Karpas-422 (cell line): ENCODE measurements around the gene SLC22A17. TPM values are rescaled to one million over a fixed set of nuclear protein-coding genes. Genes with fewer than 3 reads are reported as not detected.
"Not testable (repeated sequence)": the region's sequence is repeated elsewhere in the genome, so short reads cannot be mapped to it uniquely, and the experiment has no call there.

Experiments
- DNase-seq: peaks from one replicate; pipeline ENCODE4 v3.0.0-alpha.2; 2015
- H2AFZ ChIP-seq: fragments of 200-600 bp; sonication (generic); 2 replicates; pipeline ENCODE4 v1.6.1; 2014; ENCODE audit warnings: antibody characterized with exemption, low read length, mixed read lengths
- H3K27ac ChIP-seq: fragments of 200-600 bp; sonication (generic); 2 replicates; pipeline ENCODE4 v1.5.1; 2014; ENCODE audit warnings: mild to moderate bottlenecking, low read length, moderate library complexity
- H3K27me3 ChIP-seq: fragments of 200-600 bp; sonication (generic); 2 replicates; pipeline ENCODE4 v1.6.1; 2014; ENCODE audit warnings: low read length, mixed read lengths
- H3K36me3 ChIP-seq: fragments of 200-600 bp; sonication (generic); 2 replicates; pipeline ENCODE4 v1.6.1; 2014; ENCODE audit warnings: low read length, mixed read lengths; ENCODE audit not compliant: insufficient read depth
- H3K4me1 ChIP-seq: fragments of 200-600 bp; sonication (generic); 2 replicates; pipeline ENCODE4 v1.6.1; 2014; ENCODE audit warnings: mild to moderate bottlenecking, low read length, mixed read lengths
- H3K4me2 ChIP-seq: fragments of 200-600 bp; sonication (generic); 2 replicates; pipeline ENCODE4 v1.6.1; 2014; ENCODE audit warnings: low read length, low read depth, mild to moderate bottlenecking; ENCODE audit not compliant: poor library complexity, severe bottlenecking
- H3K4me3 ChIP-seq: fragments of 200-600 bp; sonication (generic); 2 replicates; pipeline ENCODE4 v1.5.1; 2014; ENCODE audit warnings: mild to moderate bottlenecking, antibody characterized with exemption, low read length, mixed read lengths
- H3K79me2 ChIP-seq: fragments of 200-600 bp; sonication (generic); 2 replicates; pipeline ENCODE4 v1.6.1; 2014; ENCODE audit warnings: mild to moderate bottlenecking, low read length, mixed read lengths
- H3K9ac ChIP-seq: fragments of 200-600 bp; sonication (generic); 2 replicates; pipeline ENCODE4 v1.6.0; 2014; ENCODE audit warnings: low read length
- H3K9me2 ChIP-seq: fragments of 200-600 bp; sonication (generic), shearing (Covaris generic); replicated peaks from 2 replicates; pipeline ENCODE4 v1.6.0; 2014; ENCODE audit warnings: mild to moderate bottlenecking, low read length, moderate library complexity; ENCODE audit not compliant: insufficient read depth
- H3K9me3 ChIP-seq: fragments of 300-700, 200-600 bp; sonication (generic); 2 replicates; pipeline ENCODE4 v1.6.1; 2014; ENCODE audit warnings: low read length, mixed read lengths
- H4K20me1 ChIP-seq: fragments of 200-600 bp; sonication (generic); 2 replicates; pipeline ENCODE4 v1.6.1; 2014; ENCODE audit warnings: mild to moderate bottlenecking, antibody characterized with exemption, low read length, low read depth; ENCODE audit not compliant: insufficient read depth
- total RNA-seq: library from RNA; depleted of rRNA; stranded (reverse); fragments of >200 nt; shearing (Covaris generic); gene quantifications from 2 replicates; pipeline ENCODE4 v1.2.3, GENCODE V29; 2014; ENCODE audit warnings: low replicate concordance

Gene SLC22A17
- total RNA-seq, 1 experiment from 2014 or later: not detected

- Histone ChIP-seq H3K79me2 (no peaks in the 10 kb centered on the region), H3K9me3 (no peaks in the 10 kb centered on the region), H3K27ac (no peak overlapping the region), H3K9ac (no peak overlapping the region), H3K36me3 (no peaks in the 10 kb centered on the region), H3K27me3 (no peaks in the 10 kb centered on the region), H3K4me1 (peaks cover 4% of the 10 kb centered on the region; the same call in 1 of the 2 replicates), H3K9me2 (no peaks in the 10 kb centered on the region), H3K4me2 (no peak overlapping the region), H2AFZ (no peak overlapping the region), H4K20me1 (no peaks in the 10 kb centered on the region), H3K4me3 (no peak overlapping the region)
- DNase-seq: no peak
These were observed 39.9 kb upstream of the SLC22A17 start for GRCh38 chr14:23392613-23393012.

GRCh38 chr14:23389871-23390270, 37.2 kb upstream of the SLC22A17 start:
- not testable (repeated sequence) for H2AFZ ChIP-seq

GRCh38 chr14:23389396-23389795, 36.7 kb upstream of the SLC22A17 start:
- Histone ChIP-seq H3K79me2 (no peaks in the 10 kb centered on the region), H3K36me3 (no peaks in the 10 kb centered on the region)
- DNase-seq: no peak

More at GRCh38 chr14:23389871-23390270, 37.2 kb upstream of the SLC22A17 start:
- H3K4me2 ChIP-seq, H3K79me2 ChIP-seq, H4K20me1 ChIP-seq, H3K4me1 ChIP-seq, DNase-seq, H3K4me3 ChIP-seq, H3K9me3 ChIP-seq, H3K9ac ChIP-seq, H3K9me2 ChIP-seq, H3K27me3 ChIP-seq, H3K27ac ChIP-seq, H3K36me3 ChIP-seq: not testable (repeated sequence)

GRCh38 chr14:23388996-23389395, 36.3 kb upstream of the SLC22A17 start:
- no peaks in the 10 kb centered on the region for H4K20me1 ChIP-seq
- no peaks in the 10 kb centered on the region for H3K9me2 ChIP-seq
- no peak overlapping the region for H3K9ac ChIP-seq
- no peaks in the 10 kb centered on the region for H3K4me1 ChIP-seq
- H3K4me2 ChIP-seq: no peak overlapping the region
- no peak overlapping the region for H3K4me3 ChIP-seq
- H3K79me2 ChIP-seq: no peaks in the 10 kb centered on the region
- H3K27ac ChIP-seq: no peak overlapping the region
- no peaks in the 10 kb centered on the region for H3K36me3 ChIP-seq
- no peaks in the 10 kb centered on the region for H3K27me3 ChIP-seq
- DNase-seq: no peak
- no peaks in the 10 kb centered on the region for H3K9me3 ChIP-seq
- no peak overlapping the region for H2AFZ ChIP-seq

More at GRCh38 chr14:23389396-23389795, 36.7 kb upstream of the SLC22A17 start:
- Histone ChIP-seq H3K4me3 (no peak overlapping the region), H4K20me1 (no peaks in the 10 kb centered on the region), H3K4me1 (no peaks in the 10 kb centered on the region), H3K9ac (no peak overlapping the region), H3K9me3 (no peaks in the 10 kb centered on the region), H3K27ac (no peak overlapping the region), H3K27me3 (no peaks in the 10 kb centered on the region), H2AFZ (no peak overlapping the region), H3K9me2 (no peaks in the 10 kb centered on the region), H3K4me2 (no peak overlapping the region)

- Histone ChIP-seq H3K4me3 (no peak overlapping the region), H4K20me1 (no peaks in the 10 kb centered on the region), H3K9me3 (no peaks in the 10 kb centered on the region), H3K4me1 (no peaks in the 10 kb centered on the region), H3K27me3 (no peaks in the 10 kb centered on the region), H3K79me2 (no peaks in the 10 kb centered on the region), H3K9ac (no peak overlapping the region), H3K9me2 (no peaks in the 10 kb centered on the region), H3K27ac (no peak overlapping the region), H2AFZ (no peak overlapping the region), H3K36me3 (no peaks in the 10 kb centered on the region), H3K4me2 (no peak overlapping the region)
- no peak for DNase-seq
These were observed 35.5 kb upstream of the SLC22A17 start for GRCh38 chr14:23387916-23388882.

GRCh38 chr14:23386999-23387398, 34.3 kb upstream of the SLC22A17 start:
- no peak overlapping the region for H3K4me2 ChIP-seq

GRCh38 chr14:23386266-23386657, 33.6 kb upstream of the SLC22A17 start:
- H3K4me2 ChIP-seq, DNase-seq, H3K27ac ChIP-seq, H3K9ac ChIP-seq, H3K9me2 ChIP-seq, H3K9me3 ChIP-seq, H3K27me3 ChIP-seq, H4K20me1 ChIP-seq, H3K36me3 ChIP-seq, H2AFZ ChIP-seq, H3K79me2 ChIP-seq, H3K4me1 ChIP-seq, H3K4me3 ChIP-seq: not testable (repeated sequence)

More at GRCh38 chr14:23386999-23387398, 34.3 kb upstream of the SLC22A17 start:
- no peak overlapping the region for H3K4me3 ChIP-seq
- H3K27me3 ChIP-seq: no peaks in the 10 kb centered on the region
- no peaks in the 10 kb centered on the region for H3K36me3 ChIP-seq
- H3K27ac ChIP-seq: no peak overlapping the region
- no peak overlapping the region for H3K9ac ChIP-seq
- no peak overlapping the region for H2AFZ ChIP-seq
- DNase-seq: no peak
- H3K79me2 ChIP-seq: no peaks in the 10 kb centered on the region
- H3K9me2 ChIP-seq: no peaks in the 10 kb centered on the region
- H3K4me1 ChIP-seq: no peaks in the 10 kb centered on the region
- H4K20me1 ChIP-seq: no peaks in the 10 kb centered on the region
- H3K9me3 ChIP-seq: no peaks in the 10 kb centered on the region

GRCh38 chr14:23385642-23386265, 33.1 kb upstream of the SLC22A17 start:
- Histone ChIP-seq H3K9me2 (no peaks in the 10 kb centered on the region), H3K36me3 (no peaks in the 10 kb centered on the region), H3K27ac (no peak overlapping the region), H4K20me1 (no peaks in the 10 kb centered on the region; the same call in 1 of the 2 replicates), H3K9ac (no peak overlapping the region), H3K9me3 (no peaks in the 10 kb centered on the region), H3K4me1 (no peaks in the 10 kb centered on the region), H3K4me3 (no peak overlapping the region), H3K27me3 (no peaks in the 10 kb centered on the region), H3K79me2 (no peaks in the 10 kb centered on the region), H2AFZ (no peak overlapping the region), H3K4me2 (no peak overlapping the region)
- no peak for DNase-seq
